ENCODE results near the gene COL6A1. TPM values are rescaled to one million over a fixed set of nuclear protein-coding genes. Genes with fewer than 3 reads are reported as not detected.
A peak's percentile ranks its signal among the peaks of the same experiment; 100 is the strongest.

COL6A1 gene
- total and polyA plus RNA-seq, 4 donors = 16.9 to 82.0 (median 35.7) TPM

DNA sequence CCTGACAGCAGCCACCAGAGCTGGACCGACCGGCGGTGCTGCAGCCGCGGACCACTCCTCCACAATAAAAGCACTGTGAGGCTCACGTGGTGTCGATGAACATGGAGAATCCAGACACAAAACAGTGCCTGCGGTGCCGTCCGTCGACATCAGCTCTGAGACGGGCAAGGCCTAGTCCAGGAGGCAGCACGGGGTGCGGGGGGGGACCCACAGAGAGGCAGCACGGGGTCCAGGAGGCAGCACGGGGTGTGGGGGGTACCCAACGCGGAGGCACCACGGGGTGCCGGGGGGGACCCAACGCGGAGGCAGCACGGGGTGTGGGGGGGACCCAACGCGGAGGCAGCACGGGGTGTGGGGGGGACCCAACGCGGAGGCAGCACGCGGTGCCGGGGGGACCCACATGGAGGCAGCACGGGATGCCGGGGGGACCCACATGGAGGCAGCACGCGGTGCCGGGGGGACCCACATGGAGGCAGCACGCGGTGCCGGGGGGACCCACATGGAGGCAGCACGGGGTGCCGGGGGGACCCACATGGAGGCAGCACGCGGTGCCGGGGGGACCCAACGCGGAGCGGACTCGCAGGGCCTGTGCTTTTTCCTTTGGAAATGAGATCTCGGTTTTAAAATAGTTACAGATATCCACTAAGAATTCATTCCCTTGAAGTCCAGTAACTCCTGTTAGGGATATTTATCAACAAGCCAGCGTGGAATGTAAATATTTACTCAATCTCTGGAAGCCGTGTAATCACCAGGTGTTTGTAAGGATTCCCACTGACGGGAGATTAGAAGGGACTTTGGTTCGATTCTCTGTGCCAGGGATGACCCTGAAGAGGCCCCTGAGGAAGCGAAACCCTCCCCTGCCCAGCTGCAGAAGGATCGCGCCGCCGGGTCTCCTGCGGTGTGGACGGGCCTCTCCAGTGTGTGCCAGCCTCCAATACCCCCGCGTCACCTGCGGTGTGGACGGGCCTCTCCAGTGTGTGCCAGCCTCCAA is 52.1 kb downstream of the COL6A1 start:
- no peak overlapping the region for H3K27ac ChIP-seq (ENCODE audit: low read depth in 1 of 2, low read length in 2 of 2)
- H3K4me3 ChIP-seq (ENCODE audit: low read depth in 1 of 3, low read length in 3 of 3) = no peak overlapping the region
- WGBS = 76% methylated on average over 64 of the region's 64 CpGs
- peak; percentile 24 for DNase-seq (ENCODE audit: low spot score)
- H3K4me1 ChIP-seq (ENCODE audit: control insufficient read depth in 4 of 4, insufficient read depth in 4 of 4, low read length in 3 of 4) = no peaks in the 10 kb centered on the region
- TF ChIP-seq RXRA (IDR thresholded peaks at IDR 0.05) (no peak), YY1 (IDR thresholded peaks at IDR 0.05) (no peak), RAD21 (IDR thresholded peaks at IDR 0.05) (no peak)
- peaks cover 0 to 13% (median 2%) of the 10 kb centered on the region in 4 donors for H3K9me3 ChIP-seq (ENCODE audit: control insufficient read depth in 4 of 4, low read length in 3 of 4)
- H3K27me3 ChIP-seq (ENCODE audit: control insufficient read depth in 4 of 4, insufficient read depth in 4 of 4, low read length in 3 of 4) = no peaks in the 10 kb centered on the region
- no peaks in the 10 kb centered on the region for H3K36me3 ChIP-seq (ENCODE audit: control insufficient read depth in 4 of 4, insufficient read depth in 3 of 4, low read depth in 1 of 4, low read length in 3 of 4)
- no peak overlapping the region for H3K9ac ChIP-seq (ENCODE audit: low read depth in 1 of 2, low read length in 2 of 2)

DNA sequence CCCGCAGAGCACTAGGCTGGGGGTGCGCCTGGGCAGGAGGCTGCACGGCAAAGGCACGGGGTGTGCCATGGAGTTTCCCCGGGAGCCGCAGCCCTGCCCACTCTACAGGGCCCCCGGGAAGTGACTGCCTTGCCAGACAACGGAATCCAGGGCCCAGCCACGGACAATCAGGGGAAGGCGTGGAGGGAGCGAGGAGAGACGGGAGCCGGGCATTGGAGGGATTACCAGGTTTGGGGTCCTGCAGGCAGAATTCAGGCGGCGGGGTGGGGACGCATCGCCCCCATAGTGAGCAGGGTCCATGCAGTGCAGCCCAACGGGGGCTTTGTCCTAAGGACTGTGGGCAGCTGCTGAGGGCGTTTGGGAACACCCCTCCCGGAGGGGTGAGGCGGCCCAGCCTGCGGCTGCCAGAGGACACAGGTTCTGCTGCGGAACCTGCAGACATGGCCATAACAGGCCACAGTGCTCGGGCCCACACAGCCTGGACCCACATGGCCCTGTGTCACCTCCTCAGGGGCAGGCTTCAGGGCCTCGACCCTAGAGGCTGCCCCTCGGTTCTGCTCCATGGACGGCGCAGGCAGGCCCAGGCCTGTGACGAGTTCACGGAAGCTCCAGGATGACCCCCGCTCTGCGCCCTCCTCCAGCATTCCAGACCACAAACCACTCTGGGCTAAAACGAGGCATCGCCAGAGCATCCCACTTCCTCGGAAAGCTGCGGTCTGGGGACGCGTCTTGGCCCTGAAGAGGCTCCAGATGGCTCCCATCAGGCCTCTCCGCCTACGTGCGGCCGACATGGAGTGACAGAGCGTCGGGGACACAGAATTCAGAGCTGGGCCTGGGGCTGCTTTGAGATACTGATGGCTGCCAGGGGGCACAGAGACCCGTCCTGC is 54.5 kb downstream of the COL6A1 start:
- Histone ChIP-seq H3K4me3 (ENCODE audit: low read depth in 1 of 3, low read length in 3 of 3) (no peak overlapping the region), H3K9me3 (ENCODE audit: control insufficient read depth in 4 of 4, low read length in 3 of 4) (no peaks in the 10 kb centered on the region), H3K27me3 (ENCODE audit: control insufficient read depth in 4 of 4, insufficient read depth in 4 of 4, low read length in 3 of 4) (no peaks in the 10 kb centered on the region), H3K36me3 (ENCODE audit: control insufficient read depth in 4 of 4, insufficient read depth in 3 of 4, low read depth in 1 of 4, low read length in 3 of 4) (no peaks in the 10 kb centered on the region), H3K4me1 (ENCODE audit: control insufficient read depth in 4 of 4, insufficient read depth in 4 of 4, low read length in 3 of 4) (no peaks in the 10 kb centered on the region), H3K27ac (ENCODE audit: low read depth in 1 of 2, low read length in 2 of 2) (peak overlapping the region; percentile 59 to 67), H3K9ac (ENCODE audit: low read depth in 1 of 2, low read length in 2 of 2) (no peak overlapping the region)
- peak; percentile 33 for DNase-seq (ENCODE audit: low spot score)
- WGBS = 86% methylated on average over 45 of the region's 45 CpGs
- TF ChIP-seq RAD21 (IDR thresholded peaks at IDR 0.05) (no peak), GABPA (IDR thresholded peaks at IDR 0.05 in 1 of 2, conservative IDR thresholded peaks at IDR 0.05 in 1 of 2) (no peak), HNF4A (conservative IDR thresholded peaks at IDR 0.05) (no peak), FOXA2 (IDR thresholded peaks at IDR 0.05) (no peak), SP1 (IDR thresholded peaks at IDR 0.05) (peak; percentile 34), HNF4G (IDR thresholded peaks at IDR 0.05) (no peak), EGR1 (IDR thresholded peaks at IDR 0.05; ENCODE audit: low read depth in 2 of 2) (no peak), TAF1 (conservative IDR thresholded peaks at IDR 0.05) (no peak), ZBTB33 (IDR thresholded peaks at IDR 0.05) (no peak), YY1 (IDR thresholded peaks at IDR 0.05) (no peak), MAX (IDR thresholded peaks at IDR 0.05) (no peak), JUND (IDR thresholded peaks at IDR 0.05) (no peak), NR2F2 (IDR thresholded peaks at IDR 0.05) (peak; percentile 73), FOXA1 (IDR thresholded peaks at IDR 0.05) (no peak), RXRA (IDR thresholded peaks at IDR 0.05) (peak; percentile 35 to 42)
- TF ChIP-seq, protein P1, sequence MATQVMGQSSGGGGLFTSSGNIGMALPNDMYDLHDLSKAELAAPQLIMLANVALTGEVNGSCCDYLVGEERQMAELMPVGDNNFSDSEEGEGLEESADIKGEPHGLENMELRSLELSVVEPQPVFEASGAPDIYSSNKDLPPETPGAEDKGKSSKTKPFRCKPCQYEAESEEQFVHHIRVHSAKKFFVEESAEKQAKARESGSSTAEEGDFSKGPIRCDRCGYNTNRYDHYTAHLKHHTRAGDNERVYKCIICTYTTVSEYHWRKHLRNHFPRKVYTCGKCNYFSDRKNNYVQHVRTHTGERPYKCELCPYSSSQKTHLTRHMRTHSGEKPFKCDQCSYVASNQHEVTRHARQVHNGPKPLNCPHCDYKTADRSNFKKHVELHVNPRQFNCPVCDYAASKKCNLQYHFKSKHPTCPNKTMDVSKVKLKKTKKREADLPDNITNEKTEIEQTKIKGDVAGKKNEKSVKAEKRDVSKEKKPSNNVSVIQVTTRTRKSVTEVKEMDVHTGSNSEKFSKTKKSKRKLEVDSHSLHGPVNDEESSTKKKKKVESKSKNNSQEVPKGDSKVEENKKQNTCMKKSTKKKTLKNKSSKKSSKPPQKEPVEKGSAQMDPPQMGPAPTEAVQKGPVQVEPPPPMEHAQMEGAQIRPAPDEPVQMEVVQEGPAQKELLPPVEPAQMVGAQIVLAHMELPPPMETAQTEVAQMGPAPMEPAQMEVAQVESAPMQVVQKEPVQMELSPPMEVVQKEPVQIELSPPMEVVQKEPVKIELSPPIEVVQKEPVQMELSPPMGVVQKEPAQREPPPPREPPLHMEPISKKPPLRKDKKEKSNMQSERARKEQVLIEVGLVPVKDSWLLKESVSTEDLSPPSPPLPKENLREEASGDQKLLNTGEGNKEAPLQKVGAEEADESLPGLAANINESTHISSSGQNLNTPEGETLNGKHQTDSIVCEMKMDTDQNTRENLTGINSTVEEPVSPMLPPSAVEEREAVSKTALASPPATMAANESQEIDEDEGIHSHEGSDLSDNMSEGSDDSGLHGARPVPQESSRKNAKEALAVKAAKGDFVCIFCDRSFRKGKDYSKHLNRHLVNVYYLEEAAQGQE (IDR thresholded peaks at IDR 0.05) = peak; percentile 70
- TF ChIP-seq, protein P2, sequence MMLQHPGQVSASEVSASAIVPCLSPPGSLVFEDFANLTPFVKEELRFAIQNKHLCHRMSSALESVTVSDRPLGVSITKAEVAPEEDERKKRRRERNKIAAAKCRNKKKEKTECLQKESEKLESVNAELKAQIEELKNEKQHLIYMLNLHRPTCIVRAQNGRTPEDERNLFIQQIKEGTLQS (IDR thresholded peaks at IDR 0.05) = no peak
- TF ChIP-seq, protein P3, sequence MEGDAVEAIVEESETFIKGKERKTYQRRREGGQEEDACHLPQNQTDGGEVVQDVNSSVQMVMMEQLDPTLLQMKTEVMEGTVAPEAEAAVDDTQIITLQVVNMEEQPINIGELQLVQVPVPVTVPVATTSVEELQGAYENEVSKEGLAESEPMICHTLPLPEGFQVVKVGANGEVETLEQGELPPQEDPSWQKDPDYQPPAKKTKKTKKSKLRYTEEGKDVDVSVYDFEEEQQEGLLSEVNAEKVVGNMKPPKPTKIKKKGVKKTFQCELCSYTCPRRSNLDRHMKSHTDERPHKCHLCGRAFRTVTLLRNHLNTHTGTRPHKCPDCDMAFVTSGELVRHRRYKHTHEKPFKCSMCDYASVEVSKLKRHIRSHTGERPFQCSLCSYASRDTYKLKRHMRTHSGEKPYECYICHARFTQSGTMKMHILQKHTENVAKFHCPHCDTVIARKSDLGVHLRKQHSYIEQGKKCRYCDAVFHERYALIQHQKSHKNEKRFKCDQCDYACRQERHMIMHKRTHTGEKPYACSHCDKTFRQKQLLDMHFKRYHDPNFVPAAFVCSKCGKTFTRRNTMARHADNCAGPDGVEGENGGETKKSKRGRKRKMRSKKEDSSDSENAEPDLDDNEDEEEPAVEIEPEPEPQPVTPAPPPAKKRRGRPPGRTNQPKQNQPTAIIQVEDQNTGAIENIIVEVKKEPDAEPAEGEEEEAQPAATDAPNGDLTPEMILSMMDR (IDR thresholded peaks at IDR 0.05; ENCODE audit: low read depth, low read length, missing input control) = no peak
